ENCODE data around the gene IDI2.

The IDI2 gene

GRCh38 chr10:995559-995926, 30.1 kb downstream of the IDI2 start:
- no peak overlapping the region for H3K4me2 ChIP-seq (ENCODE audit: low read length)
- peaks cover 89% of the 10 kb centered on the region for H3K36me3 ChIP-seq (ENCODE audit: control insufficient read depth, low read length)
- H3K27me3 ChIP-seq (ENCODE audit: control insufficient read depth, low read length) = no peaks in the 10 kb centered on the region
- H3F3A ChIP-seq (ENCODE audit: control insufficient read depth, insufficient read depth) = peaks cover 5% of the 10 kb centered on the region; the same call in 1 of the 2 replicates
- no peaks in the 10 kb centered on the region for H3K9me3 ChIP-seq (ENCODE audit: control insufficient read depth, insufficient read depth, low read length)
- no peaks in the 10 kb centered on the region for H3K9me2 ChIP-seq (replicated peaks; ENCODE audit: control insufficient read depth, low read length)
- peaks cover 20% of the 10 kb centered on the region; the same call in 1 of the 2 replicates for H4K20me1 ChIP-seq (ENCODE audit: control insufficient read depth, insufficient read depth, low read depth, low read length)
- no peak for TF ChIP-seq EZH2phosphoT487 (IDR thresholded peaks at IDR 0.05; ENCODE audit: borderline replicate concordance, low read length)
- no peak for TF ChIP-seq CTCF (IDR thresholded peaks at IDR 0.05; ENCODE audit: low read depth, low read length, poor library complexity, severe bottlenecking)
- H3K4me3 ChIP-seq (ENCODE audit: low read length) = no peak overlapping the region
- H3K27ac ChIP-seq (ENCODE audit: low read depth, low read length) = no peak overlapping the region
- peaks cover 85% of the 10 kb centered on the region for H3K79me2 ChIP-seq (ENCODE audit: control insufficient read depth, low read length)
- H3K4me1 ChIP-seq (ENCODE audit: control insufficient read depth, low read length) = peaks cover 8% of the 10 kb centered on the region

DNA sequence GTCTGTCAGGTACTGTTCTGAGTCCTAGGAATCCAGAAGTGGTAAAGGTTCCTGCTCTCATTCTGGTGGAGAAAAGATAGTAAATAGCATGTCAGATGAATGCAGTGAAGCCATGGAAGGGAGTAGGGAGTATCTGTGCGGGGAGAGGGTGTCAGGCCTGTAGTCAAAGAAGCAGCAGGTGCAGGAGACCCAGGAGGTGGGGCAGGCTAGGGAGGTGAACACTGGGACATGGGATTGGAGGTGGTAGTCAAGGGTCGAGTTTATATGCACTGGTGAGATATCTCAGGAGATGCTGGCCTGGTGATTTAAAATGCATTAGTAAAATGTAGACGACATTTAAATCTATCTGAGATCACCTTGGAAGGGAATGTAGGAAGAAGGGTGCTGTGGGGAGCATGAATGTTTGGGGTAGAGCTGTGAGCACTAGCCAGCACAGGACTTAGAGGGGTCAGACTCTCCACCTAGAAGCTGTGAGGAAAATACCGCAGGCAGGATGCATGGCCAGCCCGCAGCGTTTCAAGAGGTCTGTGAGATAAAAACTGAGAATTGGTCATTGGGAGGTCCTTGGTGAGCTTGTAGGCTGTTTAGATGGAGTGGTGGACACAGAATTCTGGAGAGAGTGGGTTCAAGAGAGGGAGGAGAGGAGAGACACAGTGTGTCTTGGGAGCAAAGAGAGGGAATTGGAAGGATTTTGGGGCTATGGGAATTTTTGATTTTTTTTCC, 30.7 kb downstream of the IDI2 start:
- peaks cover 23% of the 10 kb centered on the region; the same call in 1 of the 2 replicates for H4K20me1 ChIP-seq (ENCODE audit: control insufficient read depth, insufficient read depth, low read depth, low read length)
- H3K4me3 ChIP-seq (ENCODE audit: low read length) = no peak overlapping the region
- H3F3A ChIP-seq (ENCODE audit: control insufficient read depth, insufficient read depth) = peaks cover 5% of the 10 kb centered on the region; the same call in 1 of the 2 replicates
- H3K27ac ChIP-seq (ENCODE audit: low read depth, low read length) = no peak overlapping the region
- peaks cover 88% of the 10 kb centered on the region for H3K79me2 ChIP-seq (ENCODE audit: control insufficient read depth, low read length)
- H3K27me3 ChIP-seq (ENCODE audit: control insufficient read depth, low read length) = no peaks in the 10 kb centered on the region
- peaks cover 91% of the 10 kb centered on the region for H3K36me3 ChIP-seq (ENCODE audit: control insufficient read depth, low read length)
- TF ChIP-seq CTCF (IDR thresholded peaks at IDR 0.05; ENCODE audit: low read depth, low read length, poor library complexity, severe bottlenecking) (no peak), EZH2phosphoT487 (IDR thresholded peaks at IDR 0.05; ENCODE audit: borderline replicate concordance, low read length) (no peak)
- H3K4me1 ChIP-seq (ENCODE audit: control insufficient read depth, low read length) = peaks cover 12% of the 10 kb centered on the region
- no peak overlapping the region for H3K4me2 ChIP-seq (ENCODE audit: low read length)
- no peaks in the 10 kb centered on the region for H3K9me2 ChIP-seq (replicated peaks; ENCODE audit: control insufficient read depth, low read length)
- H3K9me3 ChIP-seq (ENCODE audit: control insufficient read depth, insufficient read depth, low read length) = no peaks in the 10 kb centered on the region

GRCh38 chr10:992871-993270, 32.8 kb downstream of the IDI2 start:
- H3K4me1 ChIP-seq (ENCODE audit: control insufficient read depth, low read length) = peaks cover 20% of the 10 kb centered on the region
- H3F3A ChIP-seq (ENCODE audit: control insufficient read depth, insufficient read depth) = peaks cover 5% of the 10 kb centered on the region; the same call in 1 of the 2 replicates
- H3K9me3 ChIP-seq (ENCODE audit: control insufficient read depth, insufficient read depth, low read length) = no peaks in the 10 kb centered on the region
- peaks cover 80% of the 10 kb centered on the region for H3K36me3 ChIP-seq (ENCODE audit: control insufficient read depth, low read length)
- H3K27ac ChIP-seq (ENCODE audit: low read depth, low read length) = no peak overlapping the region
- no peaks in the 10 kb centered on the region for H3K9me2 ChIP-seq (replicated peaks; ENCODE audit: control insufficient read depth, low read length)
- no peak overlapping the region for H3K4me2 ChIP-seq (ENCODE audit: low read length)
- no peak overlapping the region for H3K4me3 ChIP-seq (ENCODE audit: low read length)
- TF ChIP-seq EZH2phosphoT487 (IDR thresholded peaks at IDR 0.05; ENCODE audit: borderline replicate concordance, low read length) (no peak), CTCF (IDR thresholded peaks at IDR 0.05; ENCODE audit: low read depth, low read length, poor library complexity, severe bottlenecking) (no peak)
- no peaks in the 10 kb centered on the region for H3K27me3 ChIP-seq (ENCODE audit: control insufficient read depth, low read length)
- peaks cover 96% of the 10 kb centered on the region for H3K79me2 ChIP-seq (ENCODE audit: control insufficient read depth, low read length)
- H4K20me1 ChIP-seq (ENCODE audit: control insufficient read depth, insufficient read depth, low read depth, low read length) = peaks cover 33% of the 10 kb centered on the region
